ENCODE measurements around the gene NUP107. TPM values are rescaled to one million over a fixed set of nuclear protein-coding genes. Genes with fewer than 3 reads are reported as not detected.

Gene NUP107
- total and polyA plus RNA-seq, 8 donors, result 28.3 to 79.4 (median 77.4) TPM

DNA sequence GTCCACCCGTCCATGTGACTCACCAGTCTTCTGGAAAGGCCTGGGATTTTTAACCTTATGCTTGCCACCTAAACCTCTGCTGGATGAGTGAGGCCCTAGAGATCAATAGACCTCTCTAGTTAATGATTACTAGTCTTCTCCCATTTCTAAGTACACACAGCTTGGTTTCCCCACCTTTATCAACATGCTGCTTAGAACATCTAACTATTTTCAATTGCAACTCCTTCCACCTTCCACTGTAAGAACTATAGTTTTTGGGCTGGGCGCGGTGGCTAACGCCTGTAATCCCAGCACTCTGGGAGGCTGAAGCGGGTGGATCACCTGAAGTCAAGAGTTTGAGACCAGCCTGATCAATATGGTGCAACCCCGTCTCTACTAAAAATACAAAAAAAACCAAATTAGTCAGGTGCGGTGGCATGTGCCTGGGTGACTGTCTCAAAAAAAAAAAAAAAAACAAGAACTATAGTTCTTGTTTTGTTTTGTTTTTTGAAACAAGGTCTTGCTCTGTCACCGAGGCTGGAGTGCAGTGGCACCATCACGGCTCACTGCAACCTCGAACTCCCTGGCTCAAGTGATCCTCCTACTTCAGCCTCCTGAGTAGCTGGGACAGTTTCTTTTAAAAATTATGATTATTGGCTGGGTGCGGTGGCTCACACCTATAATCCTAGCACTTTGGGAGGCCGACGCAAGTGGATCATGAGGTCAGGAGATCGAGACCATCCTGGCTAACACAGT lies 102.5 kb downstream of the NUP107 start:
- Histone ChIP-seq H3K9me3 (no peaks in the 10 kb centered on the region), H3K4me1 (peaks cover 0 to 42% of the 10 kb centered on the region in 2 donors), H3K36me3 (no peaks in the 10 kb centered on the region), H3K4me3 (no peak overlapping the region), H3K27me3 (no peaks in the 10 kb centered on the region), H3K27ac (no peak overlapping the region)
- DNase-seq, result no peak
- TF ChIP-seq, protein P1, sequence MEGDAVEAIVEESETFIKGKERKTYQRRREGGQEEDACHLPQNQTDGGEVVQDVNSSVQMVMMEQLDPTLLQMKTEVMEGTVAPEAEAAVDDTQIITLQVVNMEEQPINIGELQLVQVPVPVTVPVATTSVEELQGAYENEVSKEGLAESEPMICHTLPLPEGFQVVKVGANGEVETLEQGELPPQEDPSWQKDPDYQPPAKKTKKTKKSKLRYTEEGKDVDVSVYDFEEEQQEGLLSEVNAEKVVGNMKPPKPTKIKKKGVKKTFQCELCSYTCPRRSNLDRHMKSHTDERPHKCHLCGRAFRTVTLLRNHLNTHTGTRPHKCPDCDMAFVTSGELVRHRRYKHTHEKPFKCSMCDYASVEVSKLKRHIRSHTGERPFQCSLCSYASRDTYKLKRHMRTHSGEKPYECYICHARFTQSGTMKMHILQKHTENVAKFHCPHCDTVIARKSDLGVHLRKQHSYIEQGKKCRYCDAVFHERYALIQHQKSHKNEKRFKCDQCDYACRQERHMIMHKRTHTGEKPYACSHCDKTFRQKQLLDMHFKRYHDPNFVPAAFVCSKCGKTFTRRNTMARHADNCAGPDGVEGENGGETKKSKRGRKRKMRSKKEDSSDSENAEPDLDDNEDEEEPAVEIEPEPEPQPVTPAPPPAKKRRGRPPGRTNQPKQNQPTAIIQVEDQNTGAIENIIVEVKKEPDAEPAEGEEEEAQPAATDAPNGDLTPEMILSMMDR (IDR thresholded peaks at IDR 0.05), result no peak
- intact Hi-C loops (cut with DNase I), result no loop called here
- ATAC-seq, result no peak

DNA sequence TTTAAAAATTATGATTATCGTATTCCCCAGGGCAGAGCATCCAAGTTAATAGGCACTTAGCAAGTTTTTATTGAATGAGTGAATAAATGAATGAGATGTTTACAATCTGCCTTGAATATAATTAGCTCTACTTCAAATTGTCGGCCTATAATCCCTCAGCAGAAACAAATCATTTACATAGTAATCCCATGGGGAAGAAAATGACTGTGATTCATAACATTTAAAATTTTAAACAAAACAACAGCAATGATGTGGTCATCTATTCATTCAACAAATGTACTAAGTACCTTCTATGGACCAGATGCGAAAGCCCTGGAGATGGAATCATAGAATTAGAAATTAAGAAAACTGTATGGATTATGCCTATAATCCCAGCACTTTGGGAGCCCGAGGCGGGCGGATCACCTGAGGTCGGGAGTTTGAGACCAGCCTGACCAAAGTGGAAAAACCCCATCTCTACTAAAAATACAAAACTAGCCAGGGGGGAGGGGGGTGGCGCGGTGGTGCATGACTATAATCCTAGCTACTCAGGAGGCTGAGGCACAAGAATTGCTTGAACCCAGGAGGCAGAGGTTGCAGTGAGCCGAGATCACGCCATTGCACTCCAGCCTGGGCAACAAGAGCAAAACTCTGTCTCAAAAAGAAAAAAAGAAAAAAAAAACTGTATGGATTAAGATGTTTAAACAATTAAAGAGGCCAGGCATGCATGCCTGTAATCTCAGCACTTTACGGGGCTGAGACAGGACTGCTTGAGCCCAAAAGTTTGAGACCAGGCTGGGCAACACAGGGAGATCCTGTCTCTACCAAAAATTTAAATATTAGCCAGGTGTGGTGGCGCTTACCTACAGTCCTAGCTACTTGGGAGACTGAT lies 103.5 kb downstream of the NUP107 start:
- Histone ChIP-seq H3K36me3 (no peaks in the 10 kb centered on the region), H3K9me3 (no peaks in the 10 kb centered on the region), H3K4me3 (no peak overlapping the region), H3K4me1 (peaks cover 0 to 32% of the 10 kb centered on the region in 2 donors), H3K27ac (no peak overlapping the region), H3K27me3 (no peaks in the 10 kb centered on the region)
- ATAC-seq (no peak), DNase-seq (no peak)
- TF ChIP-seq, protein P1 (IDR thresholded peaks at IDR 0.05), result no peak
- intact Hi-C loops (cut with DNase I), result no loop called here

DNA sequence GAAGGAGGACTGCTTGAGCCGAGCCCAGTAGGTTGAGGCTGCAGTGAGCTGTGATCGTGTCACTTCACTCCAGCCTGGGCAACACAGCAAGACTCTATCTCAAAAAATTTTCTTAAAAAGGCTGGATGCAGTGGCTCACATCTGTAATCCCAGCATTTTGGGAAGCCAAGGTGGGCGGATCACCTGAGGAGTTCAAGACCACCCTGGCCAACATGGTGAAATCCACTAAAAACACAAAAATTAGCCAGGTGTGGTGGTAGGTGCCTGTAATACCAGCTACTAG lies 104.1 kb downstream of the NUP107 start:
- Histone ChIP-seq H3K4me3 (no peak overlapping the region), H3K36me3 (no peaks in the 10 kb centered on the region), H3K4me1 (peaks cover 0 to 27% of the 10 kb centered on the region in 2 donors), H3K27me3 (no peaks in the 10 kb centered on the region), H3K9me3 (no peaks in the 10 kb centered on the region), H3K27ac (no peak overlapping the region)
- intact Hi-C loops (cut with DNase I), result no loop called here
- no peak for DNase-seq
- no peak for ATAC-seq
- TF ChIP-seq, protein P1 (IDR thresholded peaks at IDR 0.05), result no peak

DNA sequence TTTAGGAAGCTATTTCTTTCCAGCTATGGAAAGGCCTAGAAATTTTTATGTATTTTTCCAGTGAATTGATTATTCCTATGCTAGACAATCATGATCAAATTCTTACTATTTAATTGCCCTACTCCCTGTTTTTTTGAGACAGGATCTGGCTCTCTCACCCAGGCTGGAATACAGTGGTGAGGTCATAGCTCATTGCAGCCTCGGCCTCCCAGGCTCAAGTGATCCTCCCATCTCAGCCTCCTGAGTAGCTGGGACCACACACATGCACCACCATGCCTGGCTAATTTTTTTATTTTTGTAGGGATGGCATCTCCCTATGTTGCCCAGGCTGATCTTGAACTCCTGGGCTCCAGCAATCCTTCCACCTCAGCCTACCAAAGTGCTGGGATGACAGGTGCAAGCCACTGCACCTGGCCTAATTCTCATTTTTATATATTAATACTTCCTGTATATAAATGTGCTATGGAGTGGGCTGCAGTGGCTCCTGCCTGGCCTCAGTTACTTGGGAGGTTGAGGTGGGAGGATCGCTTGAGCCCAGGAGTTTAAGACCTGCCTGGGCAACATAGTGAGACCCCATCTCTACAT lies 105.2 kb downstream of the NUP107 start:
- no peak overlapping the region for H3K27ac ChIP-seq
- TF ChIP-seq, protein P1 (IDR thresholded peaks at IDR 0.05), result no peak
- intact Hi-C loops (cut with DNase I), result no loop called here
- DNase-seq, result no peak
- H3K36me3 ChIP-seq, result no peaks in the 10 kb centered on the region
- no peaks in the 10 kb centered on the region for H3K9me3 ChIP-seq
- no peak for ATAC-seq
- no peaks in the 10 kb centered on the region for H3K27me3 ChIP-seq
- no peak overlapping the region for H3K4me3 ChIP-seq
- peaks cover 0 to 16% of the 10 kb centered on the region in 2 donors for H3K4me1 ChIP-seq

DNA sequence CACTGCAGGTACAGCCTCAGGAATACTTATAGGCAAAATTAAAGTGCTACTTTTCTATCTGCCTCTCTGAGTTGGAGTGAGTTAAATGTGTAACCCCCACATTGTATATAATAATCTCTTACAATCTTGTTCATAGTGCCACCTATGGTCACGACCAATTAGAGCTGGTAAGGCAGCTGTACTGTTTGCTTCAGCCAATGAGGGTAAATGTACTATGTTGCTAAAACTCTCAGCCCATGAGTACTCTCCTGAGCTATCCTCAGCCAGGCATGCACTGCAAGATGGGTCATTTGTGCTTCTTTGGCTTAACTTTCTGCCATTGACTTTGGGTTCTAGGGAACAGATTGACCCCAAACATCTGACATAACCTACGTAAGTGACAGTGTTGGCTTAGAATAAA lies 106.2 kb downstream of the NUP107 start:
- H3K36me3 ChIP-seq, result no peaks in the 10 kb centered on the region

More for the DNA sequence above, 106.2 kb downstream of the NUP107 start:
- H3K27ac ChIP-seq, result no peak overlapping the region
- H3K9me3 ChIP-seq, result no peaks in the 10 kb centered on the region
- ATAC-seq (peak; percentile 81), DNase-seq (peak in 1 of 4 donors; percentile 26)
- H3K27me3 ChIP-seq, result no peaks in the 10 kb centered on the region
- intact Hi-C loops (cut with DNase I), result no loop called here
- TF ChIP-seq, protein P1 (IDR thresholded peaks at IDR 0.05), result no peak
- no peak overlapping the region for H3K4me3 ChIP-seq
- peaks cover 0 to 9% of the 10 kb centered on the region in 2 donors for H3K4me1 ChIP-seq

Measured in left lung (tissue), 10 donors.